GM21515 (cell line): Measurements from ENCODE around the gene ATP10B.
A peak's percentile ranks its signal among the peaks of the same experiment; 100 is the strongest.
"Not testable (repeated sequence)": the region's sequence is repeated elsewhere in the genome, so short reads cannot be mapped to it uniquely, and the experiment has no call there.

Experiments used
- ATAC-seq: cut with Tn5 transposase; IDR thresholded peaks from one replicate; pipeline ENCODE4 v1.9.1; 2021; ENCODE audit not compliant: unreplicated experiment

ATP10B gene

DNA sequence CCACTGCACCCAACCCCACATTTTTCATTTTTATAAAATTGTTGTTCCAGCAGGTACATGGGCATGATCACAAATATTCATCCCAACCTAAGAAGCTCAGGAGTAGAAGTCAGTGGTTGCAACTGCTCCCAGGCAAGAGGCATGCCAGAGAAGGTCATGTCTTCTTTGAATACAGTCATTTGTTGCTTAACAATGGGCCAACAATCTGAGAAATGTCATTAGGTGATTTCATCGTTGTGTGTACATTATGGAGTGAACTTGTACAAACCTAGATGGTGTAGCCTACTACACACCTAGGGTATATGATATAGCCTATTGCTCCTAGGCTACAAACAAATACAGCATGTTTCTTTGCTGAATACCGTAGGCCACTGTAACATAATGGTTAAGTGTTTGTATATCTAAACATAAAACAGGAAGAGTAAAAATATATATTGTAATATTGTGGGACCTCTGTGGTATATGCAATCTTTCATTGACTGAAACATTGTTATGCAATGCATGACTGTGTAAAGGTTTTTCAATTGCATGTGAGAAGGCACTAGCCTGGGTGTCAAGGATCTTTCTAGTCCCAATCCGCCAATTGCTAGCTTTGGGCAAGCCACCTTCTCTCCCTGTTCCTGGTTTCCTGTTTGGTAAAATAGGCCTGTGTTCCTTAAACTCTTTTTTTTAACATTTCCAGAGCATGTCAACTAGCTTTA is 27.6 kb downstream of the ATP10B start:
- ATAC-seq, result no peak

DNA sequence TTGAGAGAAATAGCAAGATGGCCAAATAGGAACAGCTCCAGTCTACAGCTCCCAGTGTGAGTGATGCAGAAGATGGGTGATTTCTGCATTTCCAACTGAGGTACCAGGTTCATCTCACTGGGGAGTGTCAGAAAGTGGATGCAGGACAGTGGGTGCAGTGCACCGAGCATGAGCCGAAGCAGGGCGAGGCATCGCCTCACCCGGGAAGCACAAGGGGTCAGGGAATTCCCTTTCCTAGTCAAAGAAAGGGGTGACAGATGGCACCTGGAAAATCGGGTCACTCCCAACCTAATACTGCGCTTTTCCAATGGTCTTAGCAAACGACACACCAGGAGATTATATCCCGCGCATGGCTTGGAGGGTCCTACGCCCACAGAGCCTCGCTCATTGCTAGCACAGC is 39.0 kb downstream of the ATP10B start:
- ATAC-seq, result not testable (repeated sequence)

DNA sequence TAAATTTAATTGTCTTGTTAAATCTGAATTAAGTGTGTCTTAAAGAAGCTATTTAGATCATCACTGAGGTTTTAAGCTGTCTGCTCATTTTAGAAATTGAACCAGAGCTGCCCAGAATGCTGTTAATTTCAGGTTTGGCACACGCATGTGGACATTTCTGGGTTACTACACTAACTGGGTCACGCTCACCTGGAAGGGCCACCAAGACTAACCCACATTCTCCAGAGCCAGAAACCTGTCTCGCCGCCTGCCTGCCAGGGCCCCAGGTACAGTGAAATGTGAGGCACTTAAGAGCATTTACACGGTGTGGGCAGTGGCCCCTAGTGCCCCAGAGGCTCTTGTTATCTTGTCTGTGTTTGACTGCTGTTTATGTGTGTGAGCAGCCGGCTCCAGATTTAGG is 46.6 kb downstream of the ATP10B start:
- ATAC-seq, result no peak

GRCh38 chr5:160802592-160802991 is 49.4 kb downstream of the ATP10B start:
- no peak for ATAC-seq

- ATAC-seq, result no peak
Measured at GRCh38 chr5:160800375-160801275, 51.4 kb downstream of the ATP10B start.

DNA sequence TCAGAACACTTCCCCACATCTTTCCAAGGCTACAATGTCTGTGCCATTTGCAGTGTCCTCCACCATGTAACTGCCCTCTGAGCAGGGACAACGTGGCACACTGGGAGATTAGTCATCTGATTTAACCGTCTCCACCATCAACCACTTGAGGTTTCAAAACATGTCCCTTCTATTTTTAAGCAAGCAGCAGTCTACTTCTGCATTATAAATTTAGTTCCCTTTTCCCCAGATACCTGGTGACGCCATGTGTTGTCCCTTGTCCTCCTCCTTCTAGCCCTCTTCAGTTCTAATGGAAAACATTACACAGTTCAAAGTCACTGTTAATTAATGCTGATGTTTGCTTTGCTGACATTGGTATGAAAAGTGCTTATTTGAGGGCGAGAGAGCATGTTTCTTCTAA is 52.8 kb downstream of the ATP10B start:
- ATAC-seq, result no peak

- no peak for ATAC-seq
Measured at GRCh38 chr5:160797020-160797419, 55.0 kb downstream of the ATP10B start.

DNA sequence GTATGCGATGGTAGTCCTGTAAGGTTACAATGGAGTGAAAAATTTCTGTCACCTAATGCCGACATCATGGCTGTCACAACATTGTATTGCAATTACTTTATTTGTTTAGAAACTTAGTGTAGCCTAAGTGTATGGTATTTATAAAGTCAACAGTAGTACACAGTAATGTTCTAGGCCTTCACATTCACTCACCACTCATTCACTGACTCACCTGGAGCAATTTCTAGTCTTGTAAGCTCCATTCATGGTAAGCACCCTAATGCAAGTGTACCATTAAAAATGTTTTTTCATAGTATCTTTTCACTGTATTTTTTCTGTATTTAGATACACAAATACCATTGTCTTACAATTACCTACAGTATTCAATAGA is 58.5 kb downstream of the ATP10B start:
- no peak for ATAC-seq

DNA sequence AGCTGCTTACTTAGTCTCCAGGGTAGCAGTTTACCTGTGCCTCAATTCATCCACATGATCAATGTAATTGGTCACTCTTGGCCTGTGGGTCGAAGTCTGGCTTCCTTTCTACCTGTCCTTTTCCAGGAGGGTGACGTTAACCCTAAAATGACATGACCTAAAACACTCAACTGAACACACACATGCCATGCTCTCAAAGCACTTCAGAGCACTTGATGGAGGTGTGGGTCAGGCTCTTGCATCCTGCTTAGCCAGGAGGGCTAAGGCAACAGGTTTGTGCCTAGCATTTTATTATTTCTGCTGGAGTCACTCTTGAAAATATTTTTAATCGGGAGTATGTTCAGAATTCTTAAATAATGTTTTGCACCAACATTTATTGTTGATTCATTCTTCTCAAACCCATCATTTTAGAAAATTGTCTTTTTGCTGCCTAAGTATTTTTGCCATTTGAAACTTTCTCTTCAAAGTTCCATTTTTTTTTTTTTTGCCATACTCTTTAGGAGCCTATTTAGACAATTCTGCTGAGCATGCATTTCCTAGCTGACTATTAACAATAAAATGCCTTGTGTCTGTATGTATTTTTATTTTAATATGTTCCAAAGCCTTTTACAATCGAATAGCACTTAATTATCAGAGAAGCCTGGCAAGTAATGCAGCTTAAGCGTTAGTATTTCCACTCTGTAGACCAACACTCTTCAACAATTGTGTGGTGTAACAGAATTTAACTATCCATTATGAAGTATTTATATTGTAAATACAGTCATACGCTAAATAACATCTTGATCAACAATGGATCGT is 59.1 kb downstream of the ATP10B start:
- ATAC-seq, result no peak

DNA sequence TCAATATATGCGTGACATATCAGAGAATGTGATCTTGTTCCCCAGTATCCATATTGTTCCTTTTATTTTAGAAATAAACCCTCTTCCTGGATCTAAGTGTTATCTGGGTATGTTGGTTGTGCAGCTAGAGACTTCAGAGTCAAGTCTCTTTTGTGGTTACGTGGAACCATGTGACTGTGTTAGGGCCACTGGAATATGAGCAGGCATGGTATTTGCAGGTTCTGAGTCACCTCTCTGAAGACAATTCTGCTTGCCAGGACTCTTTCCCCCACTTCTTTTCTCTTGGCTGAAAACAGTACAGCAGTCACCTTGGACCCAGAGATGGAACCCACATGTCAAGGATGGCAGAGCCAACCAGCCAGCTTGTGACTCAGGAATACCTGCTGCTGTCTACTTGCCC is 59.7 kb downstream of the ATP10B start:
- ATAC-seq, result no peak

DNA sequence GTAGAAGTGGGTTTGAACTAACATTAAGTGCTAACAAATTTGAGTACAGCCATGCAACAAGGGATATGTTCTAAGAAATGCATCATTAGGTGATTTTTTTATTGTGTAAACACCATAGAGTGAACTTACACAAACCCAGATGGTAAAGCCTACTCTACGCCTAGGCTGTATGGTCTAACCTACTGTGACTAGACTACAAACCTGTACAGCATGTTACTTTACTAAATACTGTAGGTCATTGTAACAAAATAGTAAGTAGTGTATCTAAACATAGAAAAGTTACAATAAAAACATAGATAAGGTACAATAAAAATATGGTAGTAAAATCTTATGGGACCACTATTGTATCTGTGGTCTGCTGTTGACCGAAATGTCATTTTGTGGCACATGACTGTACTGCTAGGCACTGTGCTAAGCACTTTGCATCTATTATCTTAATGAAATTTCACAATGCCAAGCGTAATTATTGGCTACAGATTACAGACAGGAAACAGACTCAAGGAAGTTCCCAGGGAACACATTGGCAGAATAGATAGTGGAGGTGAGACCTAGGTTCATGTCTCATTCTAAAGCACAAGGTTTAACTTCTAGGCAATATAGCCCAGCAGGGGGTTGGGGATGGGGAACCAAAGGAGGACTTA is 62.7 kb downstream of the ATP10B start:
- no peak for ATAC-seq

DNA sequence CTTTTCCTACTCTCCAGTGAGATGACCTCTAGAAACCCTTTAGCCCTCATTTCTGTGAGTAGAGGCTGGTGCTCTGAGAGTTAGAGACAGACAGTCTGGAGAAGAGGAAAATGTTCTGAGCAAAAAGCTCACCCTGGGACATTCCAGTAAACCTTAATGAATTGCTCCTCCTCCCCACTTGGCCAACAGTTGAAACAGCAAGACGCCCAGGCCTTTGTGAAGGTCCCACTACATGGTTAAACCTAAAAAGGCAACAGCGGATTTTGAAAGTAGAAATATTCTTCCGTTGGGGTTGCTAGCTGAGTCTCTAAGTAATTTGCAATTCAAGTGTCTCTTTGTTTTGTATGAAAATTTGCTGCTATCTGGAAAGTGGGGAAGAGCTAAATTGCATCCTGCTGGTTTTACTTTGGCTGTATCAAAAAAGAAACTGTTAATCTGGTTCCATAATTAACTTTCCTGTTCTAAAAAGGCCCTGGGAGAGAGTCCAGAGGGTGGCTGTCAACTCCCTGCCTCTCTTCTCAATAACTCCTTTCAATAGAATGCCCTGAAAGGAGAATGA is 63.8 kb downstream of the ATP10B start:
- no peak for ATAC-seq

DNA sequence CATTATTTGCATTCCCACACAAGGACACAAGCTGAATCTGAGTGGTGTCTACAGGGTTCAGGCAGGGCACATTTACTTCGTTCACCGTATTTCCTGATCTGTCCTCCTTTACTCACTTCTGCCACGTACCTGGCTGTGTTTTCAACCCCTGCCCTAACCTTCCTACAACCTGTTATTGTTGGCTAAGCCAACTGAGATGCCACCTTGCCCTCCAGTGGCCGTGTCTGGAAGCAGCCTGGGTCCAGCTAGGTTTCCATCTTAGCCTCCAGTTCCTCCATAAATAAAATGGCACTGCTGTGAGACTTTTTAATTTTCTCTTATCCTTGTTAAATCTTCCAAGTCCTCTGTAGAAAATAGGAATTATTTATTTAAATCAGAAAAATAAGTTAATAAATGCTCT is 64.8 kb downstream of the ATP10B start:
- peak; percentile 56 for ATAC-seq

DNA sequence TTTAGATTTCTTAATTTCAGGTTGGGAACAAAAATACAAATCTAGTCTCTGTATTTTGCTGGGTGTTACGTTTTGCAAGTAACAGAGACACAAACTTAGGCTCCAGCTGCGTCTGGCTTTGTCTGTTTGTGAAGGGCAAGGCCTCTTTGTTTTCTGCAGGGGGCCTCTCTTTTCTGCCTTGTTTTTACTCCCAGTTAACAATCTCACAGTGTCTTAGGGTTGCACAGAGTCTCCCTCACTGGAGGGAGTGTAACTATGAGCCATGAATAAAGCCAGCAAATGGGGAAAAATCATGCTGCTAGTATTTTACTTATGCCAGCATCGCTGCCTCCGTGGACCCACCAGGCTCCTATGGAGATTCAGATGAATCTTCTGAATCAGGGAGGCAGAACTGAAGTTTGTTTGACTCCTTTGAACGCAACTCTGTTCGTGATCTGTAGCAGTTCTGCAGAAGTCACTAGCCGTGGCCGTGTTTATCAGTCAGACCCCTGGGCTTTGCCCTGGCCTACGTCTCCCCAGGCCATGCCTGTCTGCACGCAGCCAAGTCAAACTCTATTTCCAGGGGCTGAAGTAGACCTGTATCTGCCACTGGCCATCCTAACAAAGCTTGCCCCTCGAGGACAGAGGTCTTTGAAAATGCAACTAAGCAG is 77.2 kb downstream of the ATP10B start:
- no peak for ATAC-seq

DNA sequence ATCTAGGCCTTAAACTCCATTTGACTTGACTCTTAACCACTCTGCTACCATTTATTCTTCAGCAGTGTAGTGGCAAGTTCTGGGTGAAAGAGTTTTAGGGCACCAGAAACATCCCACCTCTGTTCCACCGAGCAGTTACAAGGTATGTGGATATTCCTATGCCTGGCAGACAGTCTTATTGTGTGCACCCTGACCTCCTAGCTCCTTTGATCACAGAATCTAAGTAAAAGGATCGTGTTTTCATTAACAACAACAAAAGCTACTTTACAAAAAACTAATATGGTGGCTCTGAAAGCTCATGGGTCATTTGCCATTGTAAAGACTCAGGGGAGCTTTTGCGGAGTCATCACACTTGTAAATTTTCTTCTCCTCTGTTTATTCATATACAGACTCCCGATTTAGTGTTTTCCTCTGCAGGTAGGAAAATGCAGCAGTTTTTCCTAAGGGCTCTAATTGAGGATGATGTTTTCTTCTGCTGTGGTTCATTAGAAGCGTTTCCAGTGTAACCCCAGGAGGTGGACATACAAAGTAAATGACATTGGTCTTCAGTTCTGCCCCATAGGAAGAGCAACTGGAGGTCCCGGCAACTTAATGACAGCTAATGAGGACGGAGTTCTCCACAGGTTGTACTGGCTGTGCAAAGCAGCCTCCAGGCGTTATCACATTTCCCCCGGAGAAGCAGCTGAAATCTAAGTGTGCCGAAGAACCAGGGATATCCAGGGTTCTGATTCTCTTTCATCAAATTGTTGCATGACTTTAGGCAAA is 78.2 kb downstream of the ATP10B start:
- no peak for ATAC-seq

DNA sequence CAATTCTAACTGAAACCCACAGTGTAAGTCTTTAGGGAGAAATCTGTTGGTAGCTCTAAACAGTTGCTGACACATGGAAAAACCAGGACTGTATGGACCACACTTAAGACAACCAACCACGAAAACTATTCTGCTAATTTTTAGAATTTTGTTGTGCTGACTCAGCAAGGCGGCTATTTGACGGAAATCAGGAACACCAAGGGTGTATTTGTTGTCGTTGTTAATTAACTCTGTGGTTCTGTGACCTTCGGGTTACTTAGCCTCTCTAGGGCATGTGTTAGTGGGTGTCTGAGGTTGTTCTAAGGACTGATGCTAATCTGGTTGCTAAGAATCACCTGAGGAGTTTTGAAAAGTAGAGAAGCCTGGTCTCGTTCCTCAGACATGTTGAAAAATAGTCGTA is 79.2 kb downstream of the ATP10B start:
- ATAC-seq, result no peak

DNA sequence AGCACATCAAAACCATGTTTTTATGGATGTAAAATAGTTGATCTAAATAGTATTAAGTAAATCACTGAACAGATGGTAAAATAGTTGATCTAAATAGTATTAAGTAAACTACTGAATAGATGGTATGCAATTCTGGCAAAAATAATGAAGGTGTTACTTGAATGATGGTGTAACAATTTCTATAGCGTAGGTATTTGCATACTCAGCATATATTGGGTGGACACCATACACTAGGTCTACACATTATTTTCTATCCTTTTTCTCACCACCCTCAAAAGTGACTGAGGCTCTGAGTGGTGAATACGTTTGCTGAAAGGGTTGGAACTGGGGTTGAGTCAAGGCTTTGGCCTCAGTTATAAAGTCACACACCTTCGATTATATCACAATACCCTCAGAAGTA is 81.3 kb downstream of the ATP10B start:
- ATAC-seq, result no peak

DNA sequence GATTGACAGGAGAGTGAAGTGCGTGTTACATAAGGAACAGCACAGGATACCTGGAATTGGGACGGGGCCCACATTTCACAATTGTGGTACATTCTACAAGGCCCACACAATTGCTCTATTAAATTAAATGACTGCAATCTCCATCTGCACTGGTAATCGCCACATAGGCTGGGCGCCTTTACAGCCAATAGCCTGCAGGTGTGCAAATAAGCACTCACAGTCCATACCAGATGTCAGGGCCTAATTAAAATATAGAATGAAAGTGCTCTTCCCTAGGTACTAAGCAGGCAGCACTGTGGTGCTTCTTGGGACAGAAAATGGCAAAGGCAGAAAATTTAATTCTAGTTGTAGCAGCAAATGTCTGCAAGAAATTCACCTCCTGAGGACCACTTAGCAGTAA is 82.7 kb downstream of the ATP10B start:
- ATAC-seq, result no peak

- ATAC-seq, result no peak
Measured at GRCh38 chr5:160767062-160767461, 84.9 kb downstream of the ATP10B start.

GRCh38 chr5:160760008-160760407 is 92.0 kb downstream of the ATP10B start:
- ATAC-seq, result no peak
